Spleen (tissue), 7 donors: Measurements from ENCODE around the gene CPT1B.

Experiments
- CTCF ChIP-seq, 11 experiments: fragments of 200-600 bp in 7 of 11; fragments of 450-650 bp in 4 of 11; sonication (generic) in 4 of 11; IDR thresholded peaks in 8 of 11; conservative IDR thresholded peaks in 3 of 11; 1 replicate in 7 of 11; 2 replicates in 4 of 11; pipeline versions ENCODE4 v1.4.0 to v1.8.0; 2016 to 2021; ENCODE audit warnings: antibody characterized with exemption in 11 of 11, inconsistent platforms in 4 of 11, mild to moderate bottlenecking in 1 of 11
- POLR2A ChIP-seq, 3 donors: fragments of 450-650 bp; IDR thresholded peaks; one replicate each; pipeline ENCODE4 v1.5.1; 2017; ENCODE audit warnings: antibody characterized with exemption in 3 of 3, mild to moderate bottlenecking in 1 of 3
- POLR2AphosphoS5 ChIP-seq, 3 donors: sonication (generic); formaldehyde crosslinking; IDR thresholded peaks; one replicate each; pipeline ENCODE4 v1.5.1; 2017; ENCODE audit warnings: antibody characterized with exemption in 3 of 3
- donor health status: DM: no; HTN: no; CAD: no; lungs with moderate emphysema.
- donor health status: DM: no; HTN: no; CAD: no.
- donor health status: DM: no; HTN: no; CAD: no.

- TF ChIP-seq CTCF (IDR thresholded peaks at IDR 0.05 in 8 of 11, conservative IDR thresholded peaks at IDR 0.05 in 3 of 11), result no peak
- TF ChIP-seq POLR2AphosphoS5 (IDR thresholded peaks at IDR 0.05), result no peak
- no peak for TF ChIP-seq POLR2A (IDR thresholded peaks at IDR 0.05)
These were observed 1.5 kb upstream of the CPT1B start for GRCh38 chr22:50579752-50580151.
